Measurements from ENCODE around the gene SVOPL. TPM values are rescaled to one million over a fixed set of nuclear protein-coding genes. Genes with fewer than 3 reads are reported as not detected.

The SVOPL gene
- total and polyA plus RNA-seq, 9 of the 15 experiments (the other 6 are each of a cell fraction or from before 2014, with no cell fraction given), result 0.13 to 0.42 (median 0.20) TPM; not detected in 6

DNA sequence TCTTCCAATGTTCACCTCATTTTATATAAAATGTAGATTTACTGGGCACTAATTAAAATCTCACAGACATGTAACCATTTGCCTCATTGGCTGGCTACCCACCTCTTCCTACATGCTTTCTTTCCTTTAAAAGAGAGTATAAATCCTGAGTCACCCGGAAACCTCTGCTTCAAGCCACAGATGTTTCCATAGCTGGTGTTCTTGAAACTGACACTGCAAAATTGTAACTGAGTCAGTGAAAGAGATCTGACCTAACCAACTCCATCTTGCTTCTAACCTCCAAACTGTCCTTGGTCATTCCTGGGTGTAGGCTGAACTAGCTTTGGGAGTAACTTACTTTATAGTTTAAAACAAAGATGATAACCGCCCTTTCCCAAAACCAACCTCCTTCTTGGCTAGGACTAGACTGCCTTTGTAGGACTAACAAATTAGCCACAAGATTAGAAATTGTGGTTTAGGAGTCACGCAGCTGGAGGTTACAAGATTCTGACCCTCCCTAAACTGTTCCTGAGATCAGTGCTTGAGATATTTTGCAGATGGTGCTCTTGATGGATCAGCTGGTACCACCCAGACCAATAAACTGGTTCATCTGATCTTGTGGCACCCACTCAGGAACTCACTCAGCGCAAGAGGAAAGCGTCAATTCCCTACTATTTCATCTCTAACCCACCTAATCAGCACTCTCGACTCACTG, 33.5 kb downstream of the SVOPL start (continued):
- TF ChIP-seq ATF1 (CRISPR knock-in tag; IDR thresholded peaks at IDR 0.05) (no peak), ATF1 (tag; IDR thresholded peaks at IDR 0.05) (no peak), ZNF146 (CRISPR knock-in tag; IDR thresholded peaks at IDR 0.05; ENCODE audit: unreplicated experiment) (no peak), MTA2 (IDR thresholded peaks at IDR 0.05; ENCODE audit: low read depth) (no peak), BMI1 (IDR thresholded peaks at IDR 0.05; ENCODE audit: low read length) (no peak), SRSF1 (IDR thresholded peaks at IDR 0.05; ENCODE audit: low read depth, low read length) (no peak), ELF2 (CRISPR knock-in tag; IDR thresholded peaks at IDR 0.05) (no peak), SMAD2 (IDR thresholded peaks at IDR 0.05; ENCODE audit: low read depth, low read length) (no peak), RFX1 (IDR thresholded peaks at IDR 0.05) (no peak), BRCA1 (IDR thresholded peaks at IDR 0.05) (no peak), BRCA1 (CRISPR knock-in tag; IDR thresholded peaks at IDR 0.05) (no peak), ZNF12 (CRISPR knock-in tag; IDR thresholded peaks at IDR 0.05) (no peak), ZNF3 (CRISPR knock-in tag; IDR thresholded peaks at IDR 0.05) (no peak), FOSL1 (tag; conservative IDR thresholded peaks at IDR 0.05) (no peak), PHF21A (IDR thresholded peaks at IDR 0.05; ENCODE audit: borderline replicate concordance, low read depth) (no peak), ZNF766 (CRISPR knock-in tag; conservative IDR thresholded peaks at IDR 0.05) (no peak), ZNF217 (CRISPR knock-in tag; IDR thresholded peaks at IDR 0.05) (no peak), TAF9B (IDR thresholded peaks at IDR 0.05; ENCODE audit: partially characterized antibody) (no peak), ZC3H11A (IDR thresholded peaks at IDR 0.05; ENCODE audit: low read depth, low read length) (no peak), RCOR1 (IDR thresholded peaks at IDR 0.05; ENCODE audit: borderline replicate concordance in 1 of 2, low read depth in 2 of 2, low read length in 2 of 2) (no peak), CHD4 (IDR thresholded peaks at IDR 0.05; ENCODE audit: insufficient read depth, insufficient replicate concordance, low read depth, low read length, poor library complexity, severe bottlenecking) (no peak)
- TF ChIP-seq, protein P1, sequence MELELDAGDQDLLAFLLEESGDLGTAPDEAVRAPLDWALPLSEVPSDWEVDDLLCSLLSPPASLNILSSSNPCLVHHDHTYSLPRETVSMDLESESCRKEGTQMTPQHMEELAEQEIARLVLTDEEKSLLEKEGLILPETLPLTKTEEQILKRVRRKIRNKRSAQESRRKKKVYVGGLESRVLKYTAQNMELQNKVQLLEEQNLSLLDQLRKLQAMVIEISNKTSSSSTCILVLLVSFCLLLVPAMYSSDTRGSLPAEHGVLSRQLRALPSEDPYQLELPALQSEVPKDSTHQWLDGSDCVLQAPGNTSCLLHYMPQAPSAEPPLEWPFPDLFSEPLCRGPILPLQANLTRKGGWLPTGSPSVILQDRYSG (tag; conservative IDR thresholded peaks at IDR 0.05; ENCODE audit: low read depth), result no peak
- TF ChIP-seq, protein P2, sequence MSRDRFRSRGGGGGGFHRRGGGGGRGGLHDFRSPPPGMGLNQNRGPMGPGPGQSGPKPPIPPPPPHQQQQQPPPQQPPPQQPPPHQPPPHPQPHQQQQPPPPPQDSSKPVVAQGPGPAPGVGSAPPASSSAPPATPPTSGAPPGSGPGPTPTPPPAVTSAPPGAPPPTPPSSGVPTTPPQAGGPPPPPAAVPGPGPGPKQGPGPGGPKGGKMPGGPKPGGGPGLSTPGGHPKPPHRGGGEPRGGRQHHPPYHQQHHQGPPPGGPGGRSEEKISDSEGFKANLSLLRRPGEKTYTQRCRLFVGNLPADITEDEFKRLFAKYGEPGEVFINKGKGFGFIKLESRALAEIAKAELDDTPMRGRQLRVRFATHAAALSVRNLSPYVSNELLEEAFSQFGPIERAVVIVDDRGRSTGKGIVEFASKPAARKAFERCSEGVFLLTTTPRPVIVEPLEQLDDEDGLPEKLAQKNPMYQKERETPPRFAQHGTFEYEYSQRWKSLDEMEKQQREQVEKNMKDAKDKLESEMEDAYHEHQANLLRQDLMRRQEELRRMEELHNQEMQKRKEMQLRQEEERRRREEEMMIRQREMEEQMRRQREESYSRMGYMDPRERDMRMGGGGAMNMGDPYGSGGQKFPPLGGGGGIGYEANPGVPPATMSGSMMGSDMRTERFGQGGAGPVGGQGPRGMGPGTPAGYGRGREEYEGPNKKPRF (IDR thresholded peaks at IDR 0.05; ENCODE audit: low read depth, low read length), result no peak
- TF ChIP-seq, protein P3, sequence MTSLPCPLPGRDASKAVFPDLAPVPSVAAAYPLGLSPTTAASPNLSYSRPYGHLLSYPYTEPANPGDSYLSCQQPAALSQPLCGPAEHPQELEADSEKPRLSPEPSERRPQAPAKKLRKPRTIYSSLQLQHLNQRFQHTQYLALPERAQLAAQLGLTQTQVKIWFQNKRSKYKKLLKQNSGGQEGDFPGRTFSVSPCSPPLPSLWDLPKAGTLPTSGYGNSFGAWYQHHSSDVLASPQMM (CRISPR knock-in tag; IDR thresholded peaks at IDR 0.05), result no peak
- TF ChIP-seq, protein P4, sequence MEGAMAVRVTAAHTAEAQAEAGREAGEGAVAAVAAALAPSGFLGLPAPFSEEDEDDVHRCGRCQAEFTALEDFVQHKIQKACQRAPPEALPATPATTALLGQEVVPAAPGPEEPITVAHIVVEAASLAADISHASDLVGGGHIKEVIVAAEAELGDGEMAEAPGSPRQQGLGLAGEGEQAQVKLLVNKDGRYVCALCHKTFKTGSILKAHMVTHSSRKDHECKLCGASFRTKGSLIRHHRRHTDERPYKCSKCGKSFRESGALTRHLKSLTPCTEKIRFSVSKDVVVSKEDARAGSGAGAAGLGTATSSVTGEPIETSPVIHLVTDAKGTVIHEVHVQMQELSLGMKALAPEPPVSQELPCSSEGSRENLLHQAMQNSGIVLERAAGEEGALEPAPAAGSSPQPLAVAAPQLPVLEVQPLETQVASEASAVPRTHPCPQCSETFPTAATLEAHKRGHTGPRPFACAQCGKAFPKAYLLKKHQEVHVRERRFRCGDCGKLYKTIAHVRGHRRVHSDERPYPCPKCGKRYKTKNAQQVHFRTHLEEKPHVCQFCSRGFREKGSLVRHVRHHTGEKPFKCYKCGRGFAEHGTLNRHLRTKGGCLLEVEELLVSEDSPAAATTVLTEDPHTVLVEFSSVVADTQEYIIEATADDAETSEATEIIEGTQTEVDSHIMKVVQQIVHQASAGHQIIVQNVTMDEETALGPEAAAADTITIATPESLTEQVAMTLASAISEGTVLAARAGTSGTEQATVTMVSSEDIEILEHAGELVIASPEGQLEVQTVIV (CRISPR knock-in tag; IDR thresholded peaks at IDR 0.05; ENCODE audit: borderline replicate concordance), result no peak

Measured in K562 (cell line).